Testis (tissue), 2 donors: ENCODE results near the gene PTPRD.

Experiments
- CTCF ChIP-seq, 3 experiments: fragments of 450-650 bp in 2 of 3; fragments of 200-600 bp in 1 of 3; sonication (generic) in 1 of 3; IDR thresholded peaks; one replicate each; pipeline ENCODE4 v1.5.1; 2016 to 2019; ENCODE audit warnings: antibody characterized with exemption in 3 of 3, mild to moderate bottlenecking in 2 of 3, moderate library complexity in 1 of 3
- POLR2A ChIP-seq: fragments of 450-650 bp; IDR thresholded peaks from one replicate; pipeline ENCODE4 v1.6.1; 2017; ENCODE audit warnings: antibody characterized with exemption, mild to moderate bottlenecking, moderate library complexity

- TF ChIP-seq CTCF (IDR thresholded peaks at IDR 0.05): no peak
- no peak for TF ChIP-seq POLR2A
Measured at GRCh38 chr9:8863069-8863468, 1749.7 kb downstream of the PTPRD start.
